HUDEP-2 (cell line): ENCODE data around the gene GZMM.

Source experiments
- DNase-seq, 76 experiments: peaks; one replicate each; lab custom pipeline; 2025; ENCODE audit not compliant: unreplicated experiment in 76 of 76; lab: John Stamatoyannopoulos, UW

Gene GZMM

DNA sequence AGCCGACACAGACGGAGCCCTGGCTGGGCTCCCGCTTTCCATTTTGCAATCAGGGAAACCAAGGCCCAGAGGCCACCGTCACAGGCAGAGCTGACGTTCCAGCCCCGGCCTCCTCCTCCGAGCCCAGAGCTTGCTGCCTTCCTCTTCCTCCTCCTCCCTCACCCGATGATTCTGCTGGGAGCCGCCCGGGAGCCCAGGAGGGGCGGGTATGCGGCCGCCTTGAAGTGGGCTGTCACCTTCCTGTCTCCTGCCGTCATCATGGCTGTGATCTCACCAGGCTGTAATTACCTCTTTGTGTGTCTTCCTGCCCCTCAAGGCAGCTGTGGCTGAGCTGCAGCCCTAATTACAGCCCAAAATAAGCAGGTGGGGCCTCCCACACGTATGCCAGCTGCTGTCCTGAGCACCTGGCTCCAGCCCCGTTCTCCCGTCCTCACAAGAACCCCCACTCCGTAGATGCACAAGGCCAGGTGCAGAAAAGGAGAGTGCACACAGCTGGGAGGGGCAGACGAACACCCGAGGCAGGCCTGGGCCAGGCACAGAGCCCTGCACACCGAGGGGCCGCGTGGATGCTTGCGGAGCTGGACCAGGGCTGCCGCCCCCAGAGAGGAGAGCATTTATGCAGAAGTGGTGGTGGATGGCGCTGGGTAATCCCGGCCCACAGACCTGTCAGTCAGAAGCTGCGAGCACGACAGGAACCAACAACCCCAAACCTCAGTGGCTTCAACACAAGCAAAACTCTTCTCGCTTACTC lies 32.6 kb upstream of the GZMM start:
- peak in 4 of 76 experiments; percentile 20 to 46 (median 37) for DNase-seq

DNA sequence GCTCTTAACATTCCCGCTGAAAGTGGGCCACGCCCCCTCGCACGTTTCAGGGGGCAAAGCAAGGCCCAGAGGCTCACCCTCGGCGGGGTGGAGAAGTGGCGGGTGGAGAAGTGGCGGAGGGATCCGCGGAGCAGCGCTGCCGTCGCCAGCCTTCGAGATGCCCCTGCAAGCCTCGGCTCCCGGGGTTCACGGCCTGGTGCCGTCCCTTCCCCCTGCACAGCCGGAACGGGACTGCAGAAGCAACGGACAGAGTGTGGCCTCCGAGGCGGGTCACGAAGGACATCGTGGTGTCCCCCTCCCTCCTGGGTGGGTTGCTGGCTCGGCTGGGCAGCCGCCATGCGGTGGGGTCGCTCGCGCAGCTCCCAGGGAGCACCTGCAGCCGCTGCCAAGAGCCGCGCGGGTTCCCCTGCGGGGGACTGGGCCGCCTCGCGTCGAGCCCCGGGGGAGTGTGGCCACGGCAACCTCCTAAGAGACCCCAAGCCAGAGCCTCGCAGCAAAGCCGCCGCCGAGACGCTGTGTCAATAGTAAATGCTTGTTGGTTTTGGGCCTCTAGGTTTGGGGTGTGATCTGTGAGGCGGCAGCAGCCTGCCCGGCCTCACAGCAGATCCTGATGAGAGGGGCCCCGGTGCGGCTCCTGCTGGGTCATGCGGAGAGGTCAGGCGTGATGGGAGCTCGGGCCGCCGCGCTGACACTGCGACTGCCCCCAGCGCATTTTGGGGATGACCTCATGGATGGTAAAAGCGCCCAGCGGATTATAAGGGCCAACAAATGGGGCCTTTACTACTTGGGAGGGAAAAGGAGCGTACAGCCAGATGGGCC lies 31.1 kb upstream of the GZMM start:
- DNase-seq = no peak

DNA sequence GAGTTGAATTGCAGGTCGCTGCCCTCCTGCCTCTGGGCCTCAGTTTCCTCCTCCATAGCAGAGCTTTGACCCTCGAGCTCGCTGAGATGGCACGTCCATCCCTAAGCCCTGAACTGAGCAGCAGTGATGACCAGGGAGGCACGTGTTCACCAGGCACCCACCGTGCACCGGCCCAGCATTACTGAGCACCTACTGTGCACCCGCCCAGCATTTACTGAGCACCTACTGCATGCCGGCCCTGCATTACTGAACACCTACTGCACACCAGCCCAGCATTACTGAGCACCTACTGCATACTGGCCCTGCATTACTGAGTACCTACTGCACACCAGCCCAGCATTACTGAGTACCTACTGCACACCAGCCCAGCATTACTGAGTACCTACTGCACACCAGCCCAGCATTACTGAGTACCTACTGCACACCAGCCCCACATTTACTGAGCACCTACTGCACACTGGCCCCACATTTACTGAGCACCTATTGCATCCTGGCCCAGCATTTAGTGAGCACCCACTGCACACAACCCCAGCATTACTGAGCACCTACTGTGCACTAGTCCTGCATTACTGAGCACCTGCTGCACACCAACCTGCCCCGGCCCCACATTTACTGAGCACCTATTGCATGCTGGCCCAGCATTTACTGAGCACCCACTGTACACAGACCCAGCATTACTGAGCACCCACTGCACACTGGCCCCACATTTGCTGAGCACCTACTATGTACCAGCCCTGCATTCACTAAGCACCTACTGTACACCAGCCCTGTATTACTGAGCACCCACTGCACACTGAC lies 30.3 kb upstream of the GZMM start:
- no peak for DNase-seq

DNA sequence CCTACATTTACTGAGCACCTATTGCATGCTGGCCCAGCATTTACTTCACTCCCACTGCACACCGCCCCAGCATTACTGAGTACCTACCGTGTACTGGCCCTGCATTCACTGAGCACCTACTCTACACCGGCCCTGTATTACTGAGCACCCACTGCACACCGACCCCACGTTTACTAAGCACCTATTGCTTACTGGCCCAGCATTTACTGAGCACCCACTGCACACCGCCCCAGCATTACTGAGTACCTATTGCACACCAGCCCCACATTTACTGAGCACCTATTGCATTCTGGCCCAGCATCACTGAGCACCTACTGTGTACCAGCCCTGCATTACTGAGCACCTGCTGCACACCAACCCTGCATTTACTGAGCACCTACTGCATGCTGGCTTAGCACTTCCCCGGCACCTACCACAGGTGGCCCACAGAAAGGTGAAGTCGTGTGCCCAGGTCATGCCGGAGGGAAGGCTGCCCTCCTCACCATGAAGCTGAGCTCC lies 29.6 kb upstream of the GZMM start:
- DNase-seq = no peak

DNA sequence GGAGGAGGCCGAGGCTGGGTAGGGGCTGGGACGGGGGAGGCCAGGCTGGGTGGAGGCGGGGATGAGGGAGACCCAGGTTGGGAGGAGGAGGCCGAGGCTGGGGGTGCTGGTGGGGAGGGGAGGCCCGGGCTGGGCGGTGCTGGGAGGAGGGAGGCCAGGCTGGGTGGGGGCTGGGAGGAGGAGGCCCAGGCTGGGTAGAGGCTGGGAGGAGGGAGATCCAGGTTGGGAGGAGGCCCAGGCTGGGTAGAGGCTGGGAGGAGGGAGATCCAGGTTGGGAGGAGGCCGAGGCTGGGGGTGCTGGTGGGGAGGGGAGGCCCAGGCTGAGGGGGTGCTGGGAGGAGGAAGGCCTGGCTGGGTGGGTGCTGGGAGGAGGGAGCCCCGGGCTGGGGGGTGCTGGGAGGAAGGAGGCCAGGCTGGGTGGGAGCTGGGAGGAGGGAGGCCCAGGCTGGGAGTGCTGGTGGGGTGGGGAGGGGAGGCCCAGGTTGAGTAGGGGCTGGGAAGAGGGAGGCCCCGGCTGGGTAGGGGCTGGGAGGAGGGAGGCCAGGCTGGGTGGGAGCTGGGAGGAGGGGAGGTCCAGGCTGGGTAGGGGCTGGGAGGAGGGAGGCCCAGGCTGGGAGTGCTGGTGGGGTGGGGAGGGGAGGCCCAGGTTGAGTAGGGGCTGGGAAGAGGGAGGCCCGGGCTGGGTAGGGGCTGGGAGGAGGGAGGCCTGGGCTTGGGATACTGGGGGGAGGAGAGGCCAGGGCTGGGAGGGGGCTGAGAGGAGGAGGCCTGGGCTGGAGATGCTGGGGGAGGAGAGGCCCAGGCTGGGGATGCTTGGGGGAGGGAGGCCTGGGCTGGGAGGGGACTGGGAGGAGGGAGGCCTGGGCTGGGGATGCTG lies 25.9 kb upstream of the GZMM start:
- peak in 12 of 76 experiments; percentile 23 to 71 (median 39) for DNase-seq

DNA sequence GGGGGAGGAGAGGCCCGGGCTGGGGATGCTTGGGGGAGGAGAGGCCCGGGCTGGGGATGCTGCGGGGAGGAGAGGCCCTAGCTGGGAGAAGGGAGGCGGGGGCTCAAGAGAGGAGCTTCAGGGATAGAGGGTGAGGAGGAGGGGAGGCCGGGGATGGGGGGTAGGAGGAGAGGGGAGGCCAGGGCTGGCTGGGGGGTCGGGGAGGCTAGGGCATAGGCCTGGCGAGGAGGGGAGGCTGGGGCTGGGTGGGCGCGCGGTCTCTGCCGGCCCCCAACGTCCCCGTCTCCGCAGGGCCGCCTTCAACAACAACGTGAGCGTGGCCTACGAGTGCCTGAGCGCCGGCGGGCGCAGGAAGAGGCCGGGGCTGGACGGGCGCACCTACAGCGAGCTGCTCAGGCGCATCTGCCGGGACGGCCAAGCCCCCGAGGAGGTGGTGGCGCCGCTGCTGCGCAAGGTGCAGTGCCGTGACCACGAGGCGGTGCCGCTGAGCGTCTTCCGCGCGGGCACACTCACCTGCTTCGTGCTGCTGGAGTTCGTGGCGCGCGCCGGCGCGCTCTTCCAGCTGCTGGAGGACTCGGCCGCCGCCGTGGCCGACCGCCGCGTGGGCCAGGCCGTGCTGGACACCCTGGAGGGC lies 25.1 kb upstream of the GZMM start:
- no peak for DNase-seq

DNA sequence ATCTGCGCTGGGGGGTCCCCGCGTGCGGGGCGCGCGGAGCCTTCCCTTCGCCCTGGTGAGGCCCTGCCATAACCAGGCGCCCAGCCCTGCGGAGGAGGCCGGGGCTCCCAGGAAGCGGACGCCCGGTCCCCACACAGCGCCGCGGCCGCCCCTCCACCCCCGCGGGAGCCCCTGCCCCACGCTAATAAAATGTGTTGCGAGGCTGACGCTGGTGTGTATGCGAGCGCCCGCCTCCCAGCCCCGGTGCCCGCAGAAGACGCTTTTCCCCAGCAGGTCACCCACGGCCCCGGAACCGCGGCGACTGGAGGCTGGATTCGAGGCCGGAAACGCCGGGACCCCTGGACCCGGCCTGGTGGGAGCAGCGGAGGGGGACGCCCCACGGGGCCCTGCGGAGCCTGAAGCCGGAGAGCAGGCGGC lies 24.4 kb upstream of the GZMM start:
- no peak for DNase-seq

DNA sequence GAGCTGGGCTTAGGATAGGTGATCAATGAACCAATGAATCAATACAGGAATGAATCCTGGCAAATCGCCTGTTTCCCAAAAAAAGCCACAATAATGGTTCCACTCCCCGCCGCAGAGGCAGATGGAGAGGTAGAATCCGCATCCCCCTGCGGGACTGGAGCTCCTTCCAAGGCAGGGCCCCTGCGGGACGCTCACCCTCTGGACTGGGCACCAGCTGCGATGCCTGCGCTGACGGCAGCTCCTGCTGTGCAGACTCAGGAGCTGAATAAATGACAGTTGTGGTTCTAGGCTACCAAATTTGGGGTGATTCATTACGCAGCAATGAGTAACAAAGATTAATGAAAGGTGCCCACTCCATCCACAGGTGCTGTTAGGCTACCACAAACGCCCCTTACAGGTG lies 21.1 kb upstream of the GZMM start:
- DNase-seq = no peak

DNA sequence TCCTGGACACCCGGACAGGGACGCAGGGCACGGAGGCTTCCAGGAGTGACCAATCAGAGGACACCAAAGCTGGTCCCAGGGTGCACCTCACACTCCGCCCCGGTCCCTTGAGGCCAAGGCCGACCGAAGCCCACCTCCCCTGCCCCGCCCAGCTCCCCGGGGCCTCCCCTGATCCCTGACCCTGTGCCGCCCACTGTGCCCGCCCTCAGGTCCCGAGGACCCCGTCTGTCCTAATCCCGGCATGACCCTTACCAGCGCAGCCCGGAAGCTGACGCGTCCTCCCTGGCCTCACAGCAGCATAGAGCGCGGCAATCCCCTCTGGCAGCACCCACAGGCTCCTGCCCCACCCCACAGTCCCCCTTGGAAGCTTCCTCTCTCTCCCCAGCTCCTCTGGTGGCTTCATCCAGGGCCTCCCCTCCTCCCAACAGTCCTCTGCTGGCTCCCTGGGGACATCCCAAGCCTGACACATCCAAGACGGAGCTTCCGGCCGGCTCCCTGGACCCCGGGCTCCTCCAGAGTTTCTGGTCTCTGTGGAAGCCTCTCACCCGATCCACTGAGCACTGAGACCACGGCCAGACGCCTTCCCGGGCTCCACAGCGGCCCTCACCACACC lies 19.7 kb upstream of the GZMM start:
- DNase-seq = no peak

DNA sequence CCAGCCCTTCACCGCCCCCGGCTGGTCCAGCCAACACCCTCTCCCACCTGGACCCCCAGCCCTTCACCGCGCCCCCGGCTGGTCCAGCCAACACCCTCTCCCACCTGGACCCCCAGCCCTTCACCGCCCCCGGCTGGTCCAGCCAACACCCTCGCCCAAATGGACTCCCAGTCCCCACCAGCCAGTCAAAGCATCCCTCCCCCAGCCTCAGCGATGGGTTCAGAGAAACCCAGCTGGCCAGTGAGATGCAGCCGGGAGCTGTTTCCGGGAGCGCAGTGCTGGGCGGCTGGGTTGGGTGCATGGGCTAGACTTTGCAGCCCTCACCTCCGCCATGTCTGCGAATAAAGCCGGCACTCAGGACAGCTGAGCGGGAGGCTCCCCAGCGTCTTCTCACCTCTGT lies 18.8 kb upstream of the GZMM start:
- DNase-seq = no peak

DNA sequence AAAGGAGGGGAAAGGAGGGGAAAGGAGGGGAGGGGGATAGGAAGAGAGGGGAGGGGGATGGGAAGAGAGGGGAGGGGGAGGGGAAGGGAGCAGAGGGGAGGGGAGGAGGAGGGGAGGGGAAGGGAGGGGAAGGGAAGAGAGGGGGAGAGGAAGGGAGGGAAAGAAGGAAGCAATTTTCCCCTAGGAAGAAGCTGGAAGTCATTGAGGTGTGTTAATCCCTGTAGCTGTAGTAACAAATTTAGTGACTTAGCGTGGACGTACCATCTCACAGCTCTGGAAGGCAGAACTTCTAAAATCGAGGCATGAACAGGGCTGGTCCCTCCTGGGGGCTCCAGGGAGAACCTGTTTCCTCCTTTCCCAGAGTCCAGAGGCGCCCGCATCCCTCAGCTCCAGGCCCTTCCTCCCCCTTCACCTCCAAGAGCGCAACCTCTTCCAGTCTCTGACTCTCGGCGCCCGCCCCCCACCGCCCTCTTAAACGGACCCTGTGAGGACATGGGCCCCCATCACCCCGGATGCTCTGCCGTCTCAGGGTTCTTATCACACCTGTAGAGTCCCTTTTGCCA lies 17.9 kb upstream of the GZMM start:
- no peak for DNase-seq

DNA sequence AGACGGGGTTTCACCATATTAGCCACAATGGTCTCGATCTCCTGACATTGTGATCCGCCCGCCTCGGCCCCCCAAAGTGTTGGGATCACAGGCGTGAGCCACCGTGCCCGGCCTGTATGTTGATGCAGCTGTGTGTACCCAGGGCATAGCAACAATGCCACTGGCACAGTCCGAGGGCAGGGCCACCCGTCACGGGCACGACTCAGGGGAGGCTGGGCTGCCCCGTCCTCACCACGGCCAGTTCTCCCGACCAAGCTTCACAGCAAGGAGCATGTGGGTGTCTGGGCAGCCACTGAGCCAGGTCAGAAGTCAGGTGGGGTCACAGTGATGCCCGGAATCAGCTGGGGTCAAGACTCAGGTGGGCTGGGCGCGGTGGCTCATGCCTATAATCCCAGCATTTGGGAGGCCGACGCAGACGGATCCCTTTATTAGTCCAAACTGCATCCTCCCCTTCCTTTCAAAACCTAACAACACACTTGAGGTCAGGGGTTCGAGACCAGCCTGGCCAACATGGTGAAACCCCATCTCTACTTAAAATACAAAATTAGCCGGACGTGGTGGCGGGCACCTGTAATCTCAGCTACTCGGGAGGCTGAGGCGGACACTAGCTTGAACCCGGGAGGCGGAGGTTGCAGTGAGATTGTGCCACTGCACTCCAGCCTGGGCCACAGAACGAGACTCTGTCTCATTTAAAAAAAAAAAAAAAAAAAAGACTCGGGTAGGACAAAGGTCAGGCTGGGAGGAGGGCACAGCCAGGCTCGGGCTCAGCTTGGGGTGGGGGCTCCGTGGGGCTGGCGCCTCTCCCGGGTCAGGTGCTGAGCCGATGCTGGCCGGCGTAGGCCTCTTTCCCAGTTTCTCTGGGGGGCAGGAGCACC lies 13.5 kb upstream of the GZMM start:
- no peak for DNase-seq

DNA sequence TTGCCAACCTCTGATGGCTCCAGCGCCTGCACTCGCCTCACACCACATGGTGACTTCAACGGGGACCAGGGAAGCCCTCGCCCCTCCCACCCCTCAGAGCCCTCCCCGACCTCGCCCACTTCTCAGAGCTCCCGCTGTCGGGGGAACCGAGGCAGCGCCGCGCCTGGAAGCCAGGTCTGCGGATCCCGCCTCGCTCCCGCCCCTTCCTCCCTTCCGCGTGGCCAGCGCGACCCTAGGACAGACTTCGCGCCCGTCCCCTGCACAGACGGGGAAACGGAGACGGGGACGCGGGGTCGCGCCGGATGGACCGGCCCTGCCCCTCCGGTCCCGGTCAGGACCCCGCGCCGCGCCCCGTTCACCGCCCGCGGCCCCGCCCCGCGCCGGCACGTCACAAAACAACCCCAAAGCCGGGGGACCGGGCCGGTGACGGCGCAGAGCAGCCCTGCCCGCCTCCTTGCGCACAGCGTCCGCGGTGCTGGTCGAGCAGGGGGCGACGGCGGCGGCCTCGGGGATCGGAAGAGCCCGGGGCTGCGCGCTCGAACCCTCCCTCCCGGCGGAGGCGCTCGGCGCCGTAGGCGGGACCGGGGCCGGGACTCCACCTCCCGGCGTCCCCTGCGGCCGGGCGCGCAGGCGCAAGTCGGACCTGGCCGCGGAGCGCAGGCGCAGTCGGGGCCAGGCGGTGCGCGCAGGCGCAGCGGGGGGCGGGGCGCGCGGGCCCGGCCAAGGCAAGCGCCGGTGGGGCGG lies 12.7 kb upstream of the GZMM start:
- DNase-seq = peak in 70 of 76 experiments; percentile 40 to 97 (median 82)

DNA sequence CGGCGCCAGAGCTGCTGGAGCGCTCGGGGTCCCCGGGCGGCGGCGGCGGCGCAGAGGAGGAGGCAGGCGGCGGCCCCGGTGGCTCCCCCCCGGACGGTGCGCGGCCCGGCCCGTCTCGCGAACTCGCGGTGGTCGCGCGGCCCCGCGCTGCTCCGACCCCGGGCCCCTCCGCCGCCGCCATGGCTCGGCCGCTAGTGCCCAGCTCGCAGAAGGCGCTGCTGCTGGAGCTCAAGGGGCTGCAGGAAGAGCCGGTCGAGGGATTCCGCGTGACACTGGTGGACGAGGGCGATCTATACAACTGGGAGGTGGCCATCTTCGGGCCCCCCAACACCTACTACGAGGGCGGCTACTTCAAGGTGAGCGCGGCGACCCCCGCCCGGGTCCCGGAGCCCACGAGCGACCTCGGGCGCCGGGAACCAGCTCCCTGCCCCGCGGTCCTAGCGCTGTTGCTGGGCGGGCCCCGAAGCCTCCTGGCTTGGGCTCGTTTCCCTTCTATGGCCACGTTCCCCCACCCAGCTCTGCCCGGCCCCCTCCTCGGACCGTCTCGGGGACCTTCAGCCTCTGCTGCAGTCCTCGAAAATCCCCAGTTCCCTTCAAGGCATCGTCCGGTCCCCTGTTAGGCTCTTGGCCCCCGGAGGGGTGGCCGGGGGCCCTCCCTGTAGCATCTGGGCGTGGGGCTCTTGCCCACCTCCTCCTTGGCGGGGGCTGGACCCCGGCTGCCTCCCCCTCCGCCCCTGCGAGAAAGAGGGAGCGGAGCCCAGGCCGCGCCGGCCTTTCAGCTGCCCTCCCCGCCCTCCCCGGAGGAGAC lies 11.9 kb upstream of the GZMM start, which contains the start of gene CDC34:
Gene CDC34 (plus strand): TSS at position 8 of the 808 bp plus-strand sequence. CDS start 172 bp downstream, at position 180.
- DNase-seq = peak in 4 of 76 experiments; percentile 48 to 78 (median 58)

DNA sequence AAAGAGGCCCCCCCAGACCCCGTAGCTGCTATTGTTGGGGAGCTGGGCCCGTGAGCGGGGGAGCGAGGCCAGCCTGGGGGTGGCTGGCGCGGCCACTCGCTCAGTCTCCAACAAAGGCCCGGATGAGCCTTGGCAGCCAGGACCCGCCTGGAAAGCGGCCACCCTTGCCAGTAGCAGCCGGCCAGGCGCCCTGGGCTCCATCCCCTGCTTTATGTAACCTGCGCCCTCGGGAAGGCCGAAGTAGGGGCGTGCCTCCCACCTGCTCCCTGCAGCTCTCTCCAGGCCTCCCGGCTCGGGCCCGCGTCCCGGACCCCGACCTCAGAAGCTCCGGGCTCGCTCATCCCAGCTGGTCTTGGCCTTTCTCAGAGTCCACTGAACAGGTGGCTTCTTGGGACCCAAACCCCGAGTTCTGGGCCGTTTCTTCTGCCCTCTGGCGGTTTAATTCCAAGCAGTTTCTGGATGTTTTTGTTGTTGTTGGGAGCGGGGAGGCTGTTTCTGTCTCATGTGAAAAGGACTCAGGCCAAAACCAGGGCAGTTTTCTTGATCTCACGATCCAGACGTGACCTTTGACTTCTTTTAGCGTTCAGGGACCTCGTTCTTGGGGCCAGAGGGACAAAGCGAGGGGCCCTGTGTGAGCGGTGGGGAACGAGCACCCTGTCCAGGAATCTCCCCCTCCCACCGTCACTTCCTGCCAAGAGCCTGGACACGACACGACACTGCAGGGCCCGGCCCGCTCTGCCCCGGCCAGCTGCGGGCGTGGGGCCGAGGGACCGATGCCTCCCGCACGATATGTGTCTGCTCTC lies 11.1 kb upstream of the GZMM start:
- peak in 57 of 76 experiments; percentile 6 to 85 (median 56) for DNase-seq
